ENCODE results near the gene NFASC.

DNA sequence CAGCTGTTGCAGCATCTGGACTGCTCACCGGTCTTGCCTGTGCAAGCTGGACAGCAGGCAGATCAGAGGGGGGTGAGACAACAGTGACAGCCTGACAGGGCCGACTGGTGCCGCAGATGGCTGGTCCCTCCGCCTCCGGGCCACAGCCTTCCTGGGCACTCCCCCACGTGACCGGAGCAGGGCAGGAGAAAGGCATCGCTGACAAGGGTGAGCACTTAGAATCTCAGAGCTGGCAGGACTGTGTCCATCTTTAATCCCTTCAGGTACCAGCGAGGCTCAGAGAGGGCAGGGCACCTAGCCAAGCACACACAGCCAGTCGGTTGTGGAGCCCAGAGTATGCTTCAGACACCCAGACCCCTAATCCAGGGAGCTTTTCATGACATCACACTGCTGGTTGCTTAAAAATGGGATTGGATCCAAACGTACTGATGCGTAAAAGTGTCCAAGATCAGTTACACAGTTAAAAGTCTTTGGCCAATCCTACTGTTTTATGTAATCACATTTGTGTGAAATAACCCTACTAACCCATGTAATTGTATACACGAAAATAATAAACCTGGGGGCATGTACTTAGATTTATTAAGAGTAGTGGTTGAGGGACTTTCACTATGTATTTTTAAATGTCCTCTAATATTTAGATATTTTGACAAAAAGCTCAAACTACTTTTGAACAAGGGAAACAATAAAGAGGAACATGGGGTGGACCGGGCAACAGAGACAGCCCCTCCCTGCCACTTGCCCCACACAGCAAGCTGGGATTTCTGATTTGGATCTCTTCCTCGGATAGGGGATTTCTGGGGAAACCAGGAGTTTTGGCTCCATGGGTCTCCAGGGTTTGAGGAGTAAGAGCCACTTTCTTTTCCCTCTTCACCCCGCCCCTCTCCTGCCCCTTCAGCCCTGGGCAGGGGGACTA is 171.6 kb downstream of the NFASC start:
- no peak for TF ChIP-seq POLR2AphosphoS5 (IDR thresholded peaks at IDR 0.05; ENCODE audit: low read depth, low read length)
- TF ChIP-seq, protein P1, sequence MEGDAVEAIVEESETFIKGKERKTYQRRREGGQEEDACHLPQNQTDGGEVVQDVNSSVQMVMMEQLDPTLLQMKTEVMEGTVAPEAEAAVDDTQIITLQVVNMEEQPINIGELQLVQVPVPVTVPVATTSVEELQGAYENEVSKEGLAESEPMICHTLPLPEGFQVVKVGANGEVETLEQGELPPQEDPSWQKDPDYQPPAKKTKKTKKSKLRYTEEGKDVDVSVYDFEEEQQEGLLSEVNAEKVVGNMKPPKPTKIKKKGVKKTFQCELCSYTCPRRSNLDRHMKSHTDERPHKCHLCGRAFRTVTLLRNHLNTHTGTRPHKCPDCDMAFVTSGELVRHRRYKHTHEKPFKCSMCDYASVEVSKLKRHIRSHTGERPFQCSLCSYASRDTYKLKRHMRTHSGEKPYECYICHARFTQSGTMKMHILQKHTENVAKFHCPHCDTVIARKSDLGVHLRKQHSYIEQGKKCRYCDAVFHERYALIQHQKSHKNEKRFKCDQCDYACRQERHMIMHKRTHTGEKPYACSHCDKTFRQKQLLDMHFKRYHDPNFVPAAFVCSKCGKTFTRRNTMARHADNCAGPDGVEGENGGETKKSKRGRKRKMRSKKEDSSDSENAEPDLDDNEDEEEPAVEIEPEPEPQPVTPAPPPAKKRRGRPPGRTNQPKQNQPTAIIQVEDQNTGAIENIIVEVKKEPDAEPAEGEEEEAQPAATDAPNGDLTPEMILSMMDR (IDR thresholded peaks at IDR 0.05): no peak
- no peak for TF ChIP-seq SIN3A (IDR thresholded peaks at IDR 0.05; ENCODE audit: borderline replicate concordance, insufficient read depth, low read depth, low read length)
